Karpas-422 (cell line): ENCODE results near the gene ZFYVE28. TPM values are rescaled to one million over a fixed set of nuclear protein-coding genes. Genes with fewer than 3 reads are reported as not detected.

ENCODE experiments used
- DNase-seq: peaks from one replicate; pipeline ENCODE4 v3.0.0-alpha.2; 2015
- H2AFZ ChIP-seq: fragments of 200-600 bp; sonication (generic); 2 replicates; pipeline ENCODE4 v1.6.1; 2014; ENCODE audit warnings: antibody characterized with exemption, low read length, mixed read lengths
- H3K27ac ChIP-seq: fragments of 200-600 bp; sonication (generic); 2 replicates; pipeline ENCODE4 v1.5.1; 2014; ENCODE audit warnings: mild to moderate bottlenecking, low read length, moderate library complexity
- H3K27me3 ChIP-seq: fragments of 200-600 bp; sonication (generic); 2 replicates; pipeline ENCODE4 v1.6.1; 2014; ENCODE audit warnings: low read length, mixed read lengths
- H3K36me3 ChIP-seq: fragments of 200-600 bp; sonication (generic); 2 replicates; pipeline ENCODE4 v1.6.1; 2014; ENCODE audit warnings: low read length, mixed read lengths; ENCODE audit not compliant: insufficient read depth
- H3K4me1 ChIP-seq: fragments of 200-600 bp; sonication (generic); 2 replicates; pipeline ENCODE4 v1.6.1; 2014; ENCODE audit warnings: mild to moderate bottlenecking, low read length, mixed read lengths
- H3K4me2 ChIP-seq: fragments of 200-600 bp; sonication (generic); 2 replicates; pipeline ENCODE4 v1.6.1; 2014; ENCODE audit warnings: low read length, low read depth, mild to moderate bottlenecking; ENCODE audit not compliant: poor library complexity, severe bottlenecking
- H3K4me3 ChIP-seq: fragments of 200-600 bp; sonication (generic); 2 replicates; pipeline ENCODE4 v1.5.1; 2014; ENCODE audit warnings: mild to moderate bottlenecking, antibody characterized with exemption, low read length, mixed read lengths
- H3K79me2 ChIP-seq: fragments of 200-600 bp; sonication (generic); 2 replicates; pipeline ENCODE4 v1.6.1; 2014; ENCODE audit warnings: mild to moderate bottlenecking, low read length, mixed read lengths
- H3K9ac ChIP-seq: fragments of 200-600 bp; sonication (generic); 2 replicates; pipeline ENCODE4 v1.6.0; 2014; ENCODE audit warnings: low read length
- H3K9me2 ChIP-seq: fragments of 200-600 bp; sonication (generic), shearing (Covaris generic); replicated peaks from 2 replicates; pipeline ENCODE4 v1.6.0; 2014; ENCODE audit warnings: mild to moderate bottlenecking, low read length, moderate library complexity; ENCODE audit not compliant: insufficient read depth
- H3K9me3 ChIP-seq: fragments of 300-700, 200-600 bp; sonication (generic); 2 replicates; pipeline ENCODE4 v1.6.1; 2014; ENCODE audit warnings: low read length, mixed read lengths
- H4K20me1 ChIP-seq: fragments of 200-600 bp; sonication (generic); 2 replicates; pipeline ENCODE4 v1.6.1; 2014; ENCODE audit warnings: mild to moderate bottlenecking, antibody characterized with exemption, low read length, low read depth; ENCODE audit not compliant: insufficient read depth
- total RNA-seq: library from RNA; depleted of rRNA; stranded (reverse); fragments of >200 nt; shearing (Covaris generic); gene quantifications from 2 replicates; pipeline ENCODE4 v1.2.3, GENCODE V29; 2014; ENCODE audit warnings: low replicate concordance

ZFYVE28 gene
- total RNA-seq, 1 experiment from 2014 or later = 2.0 TPM

DNA sequence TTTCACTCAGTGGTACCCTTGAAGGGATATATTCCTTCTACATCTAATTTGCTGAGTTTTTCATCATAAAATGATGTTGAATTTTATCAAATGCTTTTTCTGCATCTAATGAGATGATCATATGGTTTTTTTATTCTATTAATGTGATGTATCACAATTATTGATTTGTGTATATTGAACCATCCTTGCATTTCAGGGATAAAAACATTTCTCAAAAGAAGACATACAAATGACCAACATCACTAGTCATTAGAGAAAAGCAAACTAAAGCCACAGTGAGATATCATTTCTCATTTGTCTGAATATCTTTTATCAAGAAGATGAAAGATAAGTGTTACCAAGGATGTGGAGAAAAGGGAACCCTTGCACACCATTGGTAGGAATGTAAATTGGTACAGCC lies 90.9 kb downstream of the ZFYVE28 start:
- Histone ChIP-seq H3K27me3 (no peaks in the 10 kb centered on the region), H4K20me1 (no peaks in the 10 kb centered on the region), H3K4me2 (no peak overlapping the region), H3K4me1 (peaks cover 8% of the 10 kb centered on the region), H3K27ac (no peak overlapping the region), H3K9me3 (peaks cover 6% of the 10 kb centered on the region; the same call in 1 of the 2 replicates), H3K79me2 (no peaks in the 10 kb centered on the region), H3K36me3 (no peaks in the 10 kb centered on the region), H3K4me3 (no peak overlapping the region), H3K9ac (no peak overlapping the region), H3K9me2 (no peaks in the 10 kb centered on the region), H2AFZ (no peak overlapping the region)
- DNase-seq = no peak

DNA sequence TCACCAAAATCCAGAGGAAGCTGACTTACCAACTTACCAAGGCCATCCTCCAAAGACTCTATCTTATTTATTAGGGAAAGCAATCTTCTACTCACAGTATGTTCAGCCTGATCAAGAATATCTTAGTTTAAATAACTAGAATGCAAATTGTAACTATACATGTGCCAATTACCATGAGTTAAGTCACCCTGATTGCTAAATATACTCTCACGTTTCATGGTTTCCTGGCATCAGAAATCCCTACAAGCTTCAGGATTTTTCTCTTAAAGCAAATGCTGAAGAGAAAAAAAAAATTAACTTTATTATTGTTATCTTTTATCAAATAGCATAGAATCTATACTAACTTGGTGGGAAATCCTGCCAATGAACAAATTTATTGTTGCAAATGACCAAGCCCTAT lies 93.6 kb downstream of the ZFYVE28 start:
- peaks cover 23% of the 10 kb centered on the region for H3K4me1 ChIP-seq
- H3K79me2 ChIP-seq = no peaks in the 10 kb centered on the region
- no peaks in the 10 kb centered on the region for H4K20me1 ChIP-seq
- H2AFZ ChIP-seq = no peak overlapping the region
- H3K9me2 ChIP-seq = no peaks in the 10 kb centered on the region
- no peak overlapping the region for H3K4me3 ChIP-seq
- no peak overlapping the region for H3K27ac ChIP-seq
- peaks cover 6% of the 10 kb centered on the region; the same call in 1 of the 2 replicates for H3K9me3 ChIP-seq
- no peak overlapping the region for H3K9ac ChIP-seq
- no peak for DNase-seq
- no peak overlapping the region for H3K4me2 ChIP-seq
- H3K27me3 ChIP-seq = no peaks in the 10 kb centered on the region
- no peaks in the 10 kb centered on the region for H3K36me3 ChIP-seq

DNA sequence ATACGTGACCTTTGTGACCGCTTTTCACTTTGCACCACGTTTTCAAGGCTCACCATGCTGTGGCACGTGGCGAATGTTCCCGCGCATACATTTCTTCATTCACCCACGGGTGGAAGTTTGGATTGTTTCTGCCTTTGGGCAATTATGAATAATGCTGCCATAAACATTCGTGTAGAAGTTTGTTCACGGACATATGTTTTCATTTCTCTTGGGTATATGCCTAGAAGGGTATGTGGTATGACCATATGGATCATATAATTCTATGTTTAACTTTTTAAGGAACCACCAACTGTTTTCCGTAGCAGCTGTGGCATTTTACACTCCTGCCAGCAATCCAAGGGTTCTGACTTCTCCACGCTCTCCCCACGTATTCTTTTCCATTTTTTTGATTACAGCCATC lies 95.6 kb downstream of the ZFYVE28 start:
- H3K27me3 ChIP-seq = no peaks in the 10 kb centered on the region

DNA sequence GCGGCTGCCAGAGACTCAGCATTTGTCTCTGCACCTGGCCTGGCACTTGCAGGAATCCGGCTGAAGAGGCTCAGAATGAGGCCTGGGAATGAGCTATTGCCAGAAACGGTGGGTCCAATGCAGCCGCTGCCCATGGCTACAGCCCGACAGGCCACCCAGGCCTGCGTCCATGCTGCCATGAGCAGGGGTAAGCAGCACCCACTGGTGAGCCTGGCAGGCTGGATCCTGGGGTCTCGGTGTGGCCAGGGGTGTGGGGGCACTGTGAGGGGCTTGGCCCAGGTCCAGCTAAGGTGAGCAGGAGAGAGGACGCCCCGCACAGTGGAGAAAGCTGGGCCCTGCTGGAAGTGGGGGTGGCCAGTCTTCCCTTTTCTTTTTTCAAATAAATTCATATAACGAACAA lies 96.2 kb downstream of the ZFYVE28 start:
- Histone ChIP-seq H4K20me1 (no peaks in the 10 kb centered on the region), H3K79me2 (no peaks in the 10 kb centered on the region), H3K36me3 (no peaks in the 10 kb centered on the region), H3K9me2 (no peaks in the 10 kb centered on the region), H3K9ac (no peak overlapping the region), H3K27ac (no peak overlapping the region), H3K4me3 (no peak overlapping the region), H3K4me1 (peaks cover 23% of the 10 kb centered on the region), H3K4me2 (no peak overlapping the region), H2AFZ (no peak overlapping the region), H3K9me3 (no peaks in the 10 kb centered on the region), H3K27me3 (no peaks in the 10 kb centered on the region)
- no peak for DNase-seq

More for the DNA sequence above, 95.6 kb downstream of the ZFYVE28 start:
- peaks cover 23% of the 10 kb centered on the region for H3K4me1 ChIP-seq
- peaks cover 3% of the 10 kb centered on the region; the same call in 1 of the 2 replicates for H3K9me3 ChIP-seq
- H3K27ac ChIP-seq = no peak overlapping the region
- H4K20me1 ChIP-seq = no peaks in the 10 kb centered on the region
- no peaks in the 10 kb centered on the region for H3K79me2 ChIP-seq
- H3K9me2 ChIP-seq = no peaks in the 10 kb centered on the region
- DNase-seq = no peak
- no peak overlapping the region for H3K9ac ChIP-seq
- no peak overlapping the region for H3K4me3 ChIP-seq
- no peak overlapping the region for H2AFZ ChIP-seq
- H3K36me3 ChIP-seq = no peaks in the 10 kb centered on the region
- H3K4me2 ChIP-seq = no peak overlapping the region

DNA sequence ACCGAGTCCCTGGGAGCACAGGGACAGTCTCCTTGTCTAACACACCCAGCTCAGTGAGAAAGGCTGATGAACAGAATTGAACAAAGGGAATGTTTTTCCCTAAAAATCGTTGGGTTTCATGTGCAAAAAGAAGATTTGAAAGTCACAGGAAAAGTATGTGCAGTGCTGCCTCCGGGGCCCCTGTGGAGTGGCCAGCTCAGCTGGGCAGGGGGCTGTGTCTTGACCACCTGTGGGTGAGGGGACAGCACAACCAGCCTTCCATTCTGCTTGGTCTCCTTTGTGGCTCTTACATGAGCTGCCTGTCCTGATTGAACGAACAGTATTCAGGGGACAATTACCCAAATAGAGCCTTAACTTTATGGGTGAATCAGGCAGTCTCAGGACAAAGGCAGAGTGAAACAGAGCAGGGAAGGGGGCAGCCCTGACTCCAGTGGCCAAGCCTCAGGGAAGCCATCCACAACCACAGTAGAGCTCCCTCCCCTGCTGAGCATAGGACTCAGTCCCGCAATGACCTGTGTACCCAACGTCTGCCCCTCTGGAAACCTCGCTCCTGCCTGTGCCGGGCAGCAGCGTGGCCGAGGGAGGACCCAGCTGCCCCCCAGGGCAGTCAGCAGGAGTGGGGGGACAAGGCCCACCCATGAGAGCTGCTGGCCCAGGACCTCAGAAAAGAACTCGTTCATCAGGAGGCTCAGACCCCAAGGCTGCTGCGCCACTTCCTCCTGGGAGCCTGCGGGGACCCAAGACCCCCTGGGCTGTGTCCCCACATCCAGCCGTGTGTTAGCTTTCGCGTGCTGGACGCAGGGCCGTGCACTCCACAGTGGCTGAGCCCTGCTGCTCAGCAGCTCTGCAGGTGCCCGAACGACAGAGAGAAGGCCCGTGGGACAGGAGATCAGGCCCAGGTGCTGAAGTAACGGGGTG lies 96.9 kb downstream of the ZFYVE28 start:
- Histone ChIP-seq H3K4me2 (no peak overlapping the region), H3K9ac (no peak overlapping the region), H3K4me3 (no peak overlapping the region), H3K9me2 (no peaks in the 10 kb centered on the region), H2AFZ (no peak overlapping the region), H3K79me2 (no peaks in the 10 kb centered on the region), H3K9me3 (no peaks in the 10 kb centered on the region), H4K20me1 (no peaks in the 10 kb centered on the region), H3K4me1 (peaks cover 23% of the 10 kb centered on the region), H3K27ac (no peak overlapping the region), H3K27me3 (no peaks in the 10 kb centered on the region), H3K36me3 (no peaks in the 10 kb centered on the region)
- no peak for DNase-seq

DNA sequence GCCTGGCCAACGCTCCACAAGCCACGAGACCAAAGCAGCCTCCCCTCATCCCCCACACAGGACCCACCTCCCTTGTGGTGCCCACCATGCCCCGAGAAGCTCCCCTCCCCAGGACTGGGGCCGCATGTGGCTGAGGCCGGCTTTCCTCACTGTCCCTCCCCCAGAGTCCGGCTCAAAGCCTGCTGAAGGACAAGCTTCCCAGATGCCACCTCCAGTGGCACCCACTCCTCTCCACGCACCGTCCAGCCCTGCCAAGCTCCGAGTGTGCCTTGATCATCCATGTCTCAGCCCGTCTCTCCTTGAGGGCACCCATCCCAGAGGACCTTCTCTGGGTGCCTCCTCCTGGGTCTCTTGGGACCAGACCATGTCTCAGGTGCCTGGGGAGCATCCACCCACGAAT lies 97.7 kb downstream of the ZFYVE28 start:
- no peak overlapping the region for H3K4me2 ChIP-seq
- no peaks in the 10 kb centered on the region for H3K79me2 ChIP-seq
- no peak overlapping the region for H2AFZ ChIP-seq
- H3K9me2 ChIP-seq = no peaks in the 10 kb centered on the region
- no peaks in the 10 kb centered on the region for H3K27me3 ChIP-seq
- no peak for DNase-seq
- H3K9me3 ChIP-seq = no peaks in the 10 kb centered on the region
- H3K36me3 ChIP-seq = no peaks in the 10 kb centered on the region
- H4K20me1 ChIP-seq = no peaks in the 10 kb centered on the region
- H3K9ac ChIP-seq = no peak overlapping the region
- H3K4me3 ChIP-seq = no peak overlapping the region
- H3K4me1 ChIP-seq = peaks cover 23% of the 10 kb centered on the region
- H3K27ac ChIP-seq = no peak overlapping the region

DNA sequence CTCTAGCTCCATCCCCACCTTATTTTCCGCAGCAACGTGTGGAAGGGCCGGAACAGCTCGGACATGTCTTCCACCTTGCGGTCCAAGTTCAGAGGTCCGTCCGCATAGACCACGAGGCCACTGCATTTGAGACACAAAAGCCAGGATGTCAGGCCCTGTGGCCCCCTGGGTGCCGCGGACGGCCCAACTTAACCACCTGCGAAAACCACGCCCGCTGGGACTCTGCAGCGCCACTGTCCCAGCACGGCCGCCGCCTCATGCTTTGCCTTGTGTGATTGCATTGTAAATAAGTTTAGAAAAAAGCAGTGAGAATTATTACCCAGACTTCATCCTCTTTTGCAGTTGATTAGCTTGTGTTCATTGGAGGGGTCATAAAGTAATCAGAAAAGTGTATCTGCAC lies 98.3 kb downstream of the ZFYVE28 start:
- Histone ChIP-seq H3K4me3 (no peak overlapping the region), H3K9me3 (no peaks in the 10 kb centered on the region), H3K79me2 (no peaks in the 10 kb centered on the region), H3K9ac (no peak overlapping the region), H3K36me3 (no peaks in the 10 kb centered on the region), H3K27me3 (no peaks in the 10 kb centered on the region), H3K4me2 (no peak overlapping the region), H4K20me1 (no peaks in the 10 kb centered on the region), H2AFZ (no peak overlapping the region), H3K9me2 (no peaks in the 10 kb centered on the region), H3K27ac (no peak overlapping the region), H3K4me1 (peaks cover 23% of the 10 kb centered on the region)
- peak; percentile 50 for DNase-seq

DNA sequence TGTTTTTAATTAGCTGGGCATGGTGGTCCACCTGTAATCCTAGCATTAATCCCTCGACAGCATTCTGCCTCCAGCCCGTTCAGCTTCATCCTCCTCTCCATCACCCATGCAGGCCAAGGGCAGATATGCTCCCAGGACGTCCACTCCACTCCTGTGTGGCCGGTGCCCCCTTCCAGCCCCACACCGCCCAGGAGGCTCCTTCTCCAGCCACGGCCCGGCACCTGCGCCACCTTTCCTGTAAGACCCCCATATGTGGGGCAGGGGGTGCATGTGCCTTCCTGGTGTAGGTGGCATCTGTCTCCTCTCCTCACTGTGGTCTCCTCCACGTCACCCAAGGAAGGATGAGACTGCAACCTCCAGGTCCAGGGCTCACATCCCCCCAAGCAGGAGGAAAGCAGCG lies 99.6 kb downstream of the ZFYVE28 start:
- Histone ChIP-seq H3K36me3 (no peaks in the 10 kb centered on the region), H3K4me3 (no peak overlapping the region), H3K4me2 (no peak overlapping the region), H4K20me1 (no peaks in the 10 kb centered on the region), H3K4me1 (peaks cover 15% of the 10 kb centered on the region), H3K79me2 (no peaks in the 10 kb centered on the region), H3K9ac (no peak overlapping the region), H2AFZ (no peak overlapping the region), H3K27me3 (no peaks in the 10 kb centered on the region), H3K9me2 (no peaks in the 10 kb centered on the region), H3K9me3 (no peaks in the 10 kb centered on the region), H3K27ac (no peak overlapping the region)
- DNase-seq = no peak
